RCC 7860 (cell line): ENCODE measurements around the gene OR4F6.
A peak's percentile ranks its signal among the peaks of the same experiment; 100 is the strongest.

Source experiments
- DNase-seq: peaks from one replicate; pipeline ENCODE4 v3.0.0-alpha.2; 2015; ENCODE audit warnings: low spot score
- FAIRE-seq: peaks from 2 replicates; lab custom pipeline; 2012; peaks lifted over from hg19 to GRCh38; lab: Jason Lieb, UNC

OR4F6 gene

GRCh38 chr15:101803676-101804075 lies 367 bp downstream of the OR4F6 start:
- FAIRE-seq: no peak

GRCh38 chr15:101804375-101804774 lies 1.1 kb downstream of the OR4F6 start:
- FAIRE-seq (no peak), DNase-seq (no peak)

More at GRCh38 chr15:101803676-101804075, 367 bp downstream of the OR4F6 start:
- no peak for DNase-seq

- no peak for FAIRE-seq
These were observed 1.6 kb downstream of the OR4F6 start for GRCh38 chr15:101804941-101805340.

GRCh38 chr15:101805605-101806345 lies 2.5 kb downstream of the OR4F6 start:
- peak; percentile 15 for DNase-seq

More at GRCh38 chr15:101804941-101805340, 1.6 kb downstream of the OR4F6 start:
- no peak for DNase-seq

GRCh38 chr15:101807345-101807945 lies 4.1 kb downstream of the OR4F6 start:
- DNase-seq (peak; percentile 97), FAIRE-seq (peak; percentile 95)

More at GRCh38 chr15:101805605-101806345, 2.5 kb downstream of the OR4F6 start:
- FAIRE-seq: no peak

- peak; percentile 76 for FAIRE-seq
These were observed 4.9 kb downstream of the OR4F6 start for GRCh38 chr15:101808201-101808600.

GRCh38 chr15:101810456-101810855 lies 7.1 kb downstream of the OR4F6 start:
- FAIRE-seq: peak; percentile 80
- peak; percentile 26 for DNase-seq

More at GRCh38 chr15:101808201-101808600, 4.9 kb downstream of the OR4F6 start:
- peak; percentile 88 for DNase-seq

GRCh38 chr15:101810876-101811275 lies 7.6 kb downstream of the OR4F6 start:
- DNase-seq (no peak), FAIRE-seq (no peak)

GRCh38 chr15:101811902-101812301 lies 8.6 kb downstream of the OR4F6 start, which contains the start of gene OR4F15:
Gene OR4F15 (plus strand): TSS chr15:101812202. CDS start chr15:101818187, 5,985 bp downstream.
- FAIRE-seq: peak; percentile 53

GRCh38 chr15:101813803-101814534 lies 10.7 kb downstream of the OR4F6 start:
- DNase-seq (peak; percentile 77), FAIRE-seq (peak; percentile 97)

More at GRCh38 chr15:101811902-101812301, 8.6 kb downstream of the OR4F6 start, which contains the start of gene OR4F15:
- no peak for DNase-seq

GRCh38 chr15:101820781-101821180 lies 17.5 kb downstream of the OR4F6 start:
- no peak for DNase-seq
- FAIRE-seq: no peak

GRCh38 chr15:101827257-101827656 lies 23.9 kb downstream of the OR4F6 start:
- FAIRE-seq (no peak), DNase-seq (no peak)

- no peak for DNase-seq
- FAIRE-seq: no peak
These were observed 25.5 kb downstream of the OR4F6 start for GRCh38 chr15:101828774-101829173.

- no peak for FAIRE-seq
- DNase-seq: no peak
These were observed 38.3 kb downstream of the OR4F6 start for GRCh38 chr15:101841656-101842055.

GRCh38 chr15:101844916-101845315 lies 41.6 kb downstream of the OR4F6 start:
- no peak for DNase-seq
- no peak for FAIRE-seq

GRCh38 chr15:101852356-101852755 lies 49.0 kb downstream of the OR4F6 start:
- DNase-seq (no peak), FAIRE-seq (no peak)
